ENCODE data around the gene MAP3K20. TPM values are rescaled to one million over a fixed set of nuclear protein-coding genes. Genes with fewer than 3 reads are reported as not detected.
"Not testable (repeated sequence)": the region's sequence is repeated elsewhere in the genome, so short reads cannot be mapped to it uniquely, and the experiment has no call there.

Gene MAP3K20
- total RNA-seq, 1 experiment from 2014 or later, result 29.8 TPM

GRCh38 chr2:173278794-173279526, 203.3 kb downstream of the MAP3K20 start:
- no peak for DNase-seq (ENCODE audit: low spot score)

- DNase-seq (ENCODE audit: low spot score), result no peak
Measured at GRCh38 chr2:173279527-173279868, 203.9 kb downstream of the MAP3K20 start.

GRCh38 chr2:173280853-173281252, 205.2 kb downstream of the MAP3K20 start:
- DNase-seq (ENCODE audit: low spot score), result no peak

GRCh38 chr2:173281898-173282297, 206.3 kb downstream of the MAP3K20 start:
- DNase-seq (ENCODE audit: low spot score), result not testable (repeated sequence)

GRCh38 chr2:173282795-173283545, 207.3 kb downstream of the MAP3K20 start:
- DNase-seq (ENCODE audit: low spot score), result no peak

- no peak for DNase-seq (ENCODE audit: low spot score)
Measured at GRCh38 chr2:173286153-173286809, 210.6 kb downstream of the MAP3K20 start.

- DNase-seq (ENCODE audit: low spot score), result no peak
Measured at GRCh38 chr2:173287594-173287993, 211.9 kb downstream of the MAP3K20 start.

- DNase-seq (ENCODE audit: low spot score), result no peak
Measured at GRCh38 chr2:173288561-173288960, 212.9 kb downstream of the MAP3K20 start.

GRCh38 chr2:173290046-173290445, 214.4 kb downstream of the MAP3K20 start:
- no peak for DNase-seq (ENCODE audit: low spot score)

GRCh38 chr2:173290518-173290917, 214.9 kb downstream of the MAP3K20 start:
- DNase-seq (ENCODE audit: low spot score), result no peak

GRCh38 chr2:173291412-173291811, 215.8 kb downstream of the MAP3K20 start:
- DNase-seq (ENCODE audit: low spot score), result no peak

GRCh38 chr2:173296235-173296634, 220.6 kb downstream of the MAP3K20 start:
- DNase-seq (ENCODE audit: low spot score), result no peak

- DNase-seq (ENCODE audit: low spot score), result no peak
Measured at GRCh38 chr2:173298536-173299097, 223.0 kb downstream of the MAP3K20 start.

- DNase-seq (ENCODE audit: low spot score), result no peak
Measured at GRCh38 chr2:173299764-173300163, 224.1 kb downstream of the MAP3K20 start.

GRCh38 chr2:173300458-173300857, 224.8 kb downstream of the MAP3K20 start:
- DNase-seq (ENCODE audit: low spot score), result no peak

GRCh38 chr2:173301549-173301948, 225.9 kb downstream of the MAP3K20 start:
- not testable (repeated sequence) for DNase-seq (ENCODE audit: low spot score)

GRCh38 chr2:173305303-173305702, 229.7 kb downstream of the MAP3K20 start:
- no peak for DNase-seq (ENCODE audit: low spot score)

GRCh38 chr2:173307293-173307692, 231.6 kb downstream of the MAP3K20 start:
- no peak for DNase-seq (ENCODE audit: low spot score)

GRCh38 chr2:173309370-173309769, 233.7 kb downstream of the MAP3K20 start:
- DNase-seq (ENCODE audit: low spot score), result not testable (repeated sequence)

GRCh38 chr2:173311844-173312606, 236.4 kb downstream of the MAP3K20 start:
- no peak for DNase-seq (ENCODE audit: low spot score)
